GM21723 (cell line): ENCODE results near the gene ATP10B.

ENCODE experiments used
- ATAC-seq: cut with Tn5 transposase; IDR thresholded peaks from one replicate; pipeline ENCODE4 v1.9.1; 2021; ENCODE audit warnings: mild to moderate bottlenecking, moderate library complexity; ENCODE audit not compliant: unreplicated experiment

ATP10B gene

GRCh38 chr5:160565376-160565775 lies 286.6 kb downstream of the ATP10B start:
- ATAC-seq, result no peak

- ATAC-seq, result no peak
Measured at GRCh38 chr5:160556846-160557245, 295.2 kb downstream of the ATP10B start.

- ATAC-seq, result no peak
Measured at GRCh38 chr5:160555971-160556631, 295.9 kb downstream of the ATP10B start.

GRCh38 chr5:160555581-160555970 lies 296.4 kb downstream of the ATP10B start:
- no peak for ATAC-seq

- ATAC-seq, result no peak
Measured at GRCh38 chr5:160550075-160550474, 301.9 kb downstream of the ATP10B start.

GRCh38 chr5:160548949-160549645 lies 302.9 kb downstream of the ATP10B start:
- ATAC-seq, result no peak

- ATAC-seq, result no peak
Measured at GRCh38 chr5:160547872-160548271, 304.1 kb downstream of the ATP10B start.

GRCh38 chr5:160547061-160547460 lies 304.9 kb downstream of the ATP10B start:
- no peak for ATAC-seq

- ATAC-seq, result peak; percentile 40
Measured at GRCh38 chr5:160545832-160546231, 306.2 kb downstream of the ATP10B start.

GRCh38 chr5:160543395-160543794 lies 308.6 kb downstream of the ATP10B start:
- no peak for ATAC-seq

- no peak for ATAC-seq
Measured at GRCh38 chr5:160542840-160543239, 309.2 kb downstream of the ATP10B start.

- ATAC-seq, result no peak
Measured at GRCh38 chr5:160542281-160542680, 309.7 kb downstream of the ATP10B start.

GRCh38 chr5:160539431-160539830 lies 312.6 kb downstream of the ATP10B start:
- peak; percentile 54 for ATAC-seq

- no peak for ATAC-seq
Measured at GRCh38 chr5:160537940-160538339, 314.1 kb downstream of the ATP10B start.

- ATAC-seq, result no peak
Measured at GRCh38 chr5:160537116-160537515, 314.9 kb downstream of the ATP10B start.

GRCh38 chr5:160534914-160535313 lies 317.1 kb downstream of the ATP10B start:
- no peak for ATAC-seq

- ATAC-seq, result no peak
Measured at GRCh38 chr5:160534125-160534524, 317.9 kb downstream of the ATP10B start.

- no peak for ATAC-seq
Measured at GRCh38 chr5:160525471-160526261, 326.3 kb downstream of the ATP10B start.

- ATAC-seq, result no peak
Measured at GRCh38 chr5:160524827-160525226, 327.2 kb downstream of the ATP10B start.

GRCh38 chr5:160523502-160524163 lies 328.4 kb downstream of the ATP10B start:
- no peak for ATAC-seq

- no peak for ATAC-seq
Measured at GRCh38 chr5:160521392-160521663, 330.7 kb downstream of the ATP10B start.
